Adrenal gland (tissue), 12 donors: Measurements from ENCODE around the gene ABCG1. TPM values are rescaled to one million over a fixed set of nuclear protein-coding genes. Genes with fewer than 3 reads are reported as not detected.

Experiments
- DNase-seq, 7 donors: peaks; one replicate each; pipeline ENCODE4 v3.0.0-alpha.2; 2019 to 2020
- H3K27ac ChIP-seq, 5 donors: fragments of 200-600 bp; sonication (generic) in 4 of 5; 1 replicate in 3 of 5; 2 replicates in 2 of 5; pipeline versions ENCODE4 v1.5.1 to v1.8.0; 2016 to 2020; ENCODE audit warnings: mild to moderate bottlenecking in 1 of 5
- H3K27me3 ChIP-seq: fragments of 200-600 bp; 2 replicates; pipeline ENCODE4 v1.8.0; 2021
- H3K36me3 ChIP-seq, 2 donors: fragments of 200-600 bp; replicated peaks in 1 of 2; 1 replicate in 1 of 2; 2 replicates in 1 of 2; pipeline versions ENCODE4 v1.5.1 to v1.8.0; 2018 to 2022
- H3K4me1 ChIP-seq, 2 donors: fragments of 200-600 bp; replicated peaks in 1 of 2; 1 replicate in 1 of 2; 2 replicates in 1 of 2; pipeline versions ENCODE4 v1.5.1 to v1.8.0; 2018 to 2021
- H3K4me3 ChIP-seq, 4 donors: fragments of 200-600 bp; sonication (generic) in 3 of 4; one replicate each; pipeline ENCODE4 v1.5.1; 2016 to 2018
- H3K9me3 ChIP-seq, 3 donors: fragments of 200-600 bp; sonication (generic) in 1 of 3; replicated peaks in 1 of 3; 1 replicate in 2 of 3; 2 replicates in 1 of 3; pipeline versions ENCODE4 v1.5.1 to v1.8.0; 2016 to 2021
- POLR2A ChIP-seq, 2 donors: fragments of 450-650 bp; IDR thresholded peaks; one replicate each; pipeline ENCODE4 v1.6.1; 2017; ENCODE audit warnings: antibody characterized with exemption in 2 of 2, mild to moderate bottlenecking in 2 of 2, moderate library complexity in 1 of 2
- WGBS, 4 donors: extraction: QIAGEN DNeasy Blood & Tissue Kit in 2 of 4; methylation state at CpG; one replicate each; pipeline versions ENCODE4 v1.1.5 to v1.1.7; 2013 to 2017; 5-methylcytosine and 5-hydroxymethylcytosine counted together
- intact Hi-C, 2 donors: fragments of 100-400 bp; cut with DNase I; formaldehyde crosslinking; loops; one replicate each; pipeline versions ENCODE4 v1.14.1 to v1.15.0; 2022 to 2023
- polyA plus RNA-seq, 3 donors: library from polyadenylated mRNA; stranded (reverse); fragments of 200-250 nt in 2 of 3; fragments of 350-450 nt in 1 of 3; fragmentation: Illumina TruSeq in 1 of 3; extraction: RNeasy Lipid Tissue Mini Kit (QIAGEN cat#74804) in 1 of 3; gene quantifications; one replicate each; pipeline ENCODE4 v1.2.3, GENCODE V29; 2013 to 2014
- total RNA-seq, 9 donors: library from RNA; depleted of rRNA in 4 of 9; stranded (reverse); fragments of >200 nt in 4 of 9; fragments of 120-200 nt in 1 of 9; fragmentation: NEBNext Ultra II Directional in 1 of 9; extraction: Animal tissue kit (Norgen Biotek cat#: 25700) in 1 of 9; gene quantifications; one replicate each; pipeline versions ENCODE4 v1.1.0 to v1.2.4, GENCODE V29; 2013 to 2023
- TF ChIP-seq, protein P1 (sequence below), 6 experiments: fragments of 450-650 bp in 4 of 6; fragments of 200-600 bp in 2 of 6; sonication (generic) in 1 of 6; IDR thresholded peaks; 1 replicate in 5 of 6; 2 replicates in 1 of 6; pipeline versions ENCODE4 v1.5.1 to v1.8.0; 2016 to 2021; ENCODE audit warnings: antibody characterized with exemption in 6 of 6, mild to moderate bottlenecking in 2 of 6, moderate library complexity in 1 of 6
- donor health status: healthy with polysubstance abuse.
- donor health status: Bipolar disorder and iron deficiency.
- donor health status: DM: yes; HTN: yes; CAD: no.
- donor health status: DM: no; HTN: no; CAD: no.
- donor health status: DM: no; HTN: no; CAD: no.
- donor health status: DM: yes; HTN: yes; CAD: no.

The ABCG1 gene
- total and polyA plus RNA-seq, 12 donors: 23.2 to 136 (median 67.9) TPM

DNA sequence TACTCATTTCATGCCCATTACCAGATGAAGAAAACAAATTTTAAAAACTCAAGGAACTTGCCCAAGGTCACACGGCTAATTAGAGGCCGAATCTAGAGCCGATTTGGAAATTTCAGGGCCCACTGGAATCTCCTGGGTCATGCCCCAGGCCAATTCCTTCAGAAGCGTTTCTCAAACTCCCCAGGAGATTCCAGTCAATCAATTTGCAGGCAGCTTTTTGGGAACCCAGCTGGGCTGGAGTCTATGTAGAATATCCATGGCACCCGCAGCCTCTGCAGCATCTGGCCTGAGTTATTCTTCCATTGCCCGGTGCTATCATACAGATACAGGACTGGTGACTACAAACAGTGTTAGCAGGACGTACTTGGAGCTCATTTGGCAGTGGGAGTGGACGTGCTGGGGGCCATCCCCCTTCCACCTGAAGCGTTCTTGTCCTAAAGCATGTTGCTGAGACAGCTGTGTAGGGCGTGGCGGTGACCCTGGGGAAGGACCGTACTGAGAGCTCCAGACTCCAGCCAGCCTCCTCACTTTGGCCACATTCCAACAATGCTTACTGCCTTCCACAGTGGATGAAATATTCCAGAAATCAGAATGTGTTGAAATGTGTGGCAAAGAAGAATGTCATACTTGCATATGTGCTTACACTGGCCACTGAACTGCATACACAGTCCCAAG, 38.3 kb downstream of the ABCG1 start:
- Histone ChIP-seq H3K4me1 (peaks cover 10 to 38% of the 10 kb centered on the region in 2 donors), H3K27ac (no peak overlapping the region), H3K36me3 (no peaks in the 10 kb centered on the region), H3K27me3 (no peaks in the 10 kb centered on the region), H3K4me3 (no peak overlapping the region), H3K9me3 (no peaks in the 10 kb centered on the region)
- 38 to 70% (median 60%) methylated on average over 5 to 12 of the region's 12 CpGs for WGBS, 4 donors
- TF ChIP-seq, protein P1, sequence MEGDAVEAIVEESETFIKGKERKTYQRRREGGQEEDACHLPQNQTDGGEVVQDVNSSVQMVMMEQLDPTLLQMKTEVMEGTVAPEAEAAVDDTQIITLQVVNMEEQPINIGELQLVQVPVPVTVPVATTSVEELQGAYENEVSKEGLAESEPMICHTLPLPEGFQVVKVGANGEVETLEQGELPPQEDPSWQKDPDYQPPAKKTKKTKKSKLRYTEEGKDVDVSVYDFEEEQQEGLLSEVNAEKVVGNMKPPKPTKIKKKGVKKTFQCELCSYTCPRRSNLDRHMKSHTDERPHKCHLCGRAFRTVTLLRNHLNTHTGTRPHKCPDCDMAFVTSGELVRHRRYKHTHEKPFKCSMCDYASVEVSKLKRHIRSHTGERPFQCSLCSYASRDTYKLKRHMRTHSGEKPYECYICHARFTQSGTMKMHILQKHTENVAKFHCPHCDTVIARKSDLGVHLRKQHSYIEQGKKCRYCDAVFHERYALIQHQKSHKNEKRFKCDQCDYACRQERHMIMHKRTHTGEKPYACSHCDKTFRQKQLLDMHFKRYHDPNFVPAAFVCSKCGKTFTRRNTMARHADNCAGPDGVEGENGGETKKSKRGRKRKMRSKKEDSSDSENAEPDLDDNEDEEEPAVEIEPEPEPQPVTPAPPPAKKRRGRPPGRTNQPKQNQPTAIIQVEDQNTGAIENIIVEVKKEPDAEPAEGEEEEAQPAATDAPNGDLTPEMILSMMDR (IDR thresholded peaks at IDR 0.05): no peak
- TF ChIP-seq POLR2A (IDR thresholded peaks at IDR 0.05): no peak
- DNase-seq: peak in 1 of 7 donors; percentile 41
- intact Hi-C loops: loop anchor here (5.0 to 10.0 kb wide), 3 partner anchors 40 to 112 kb away; partner anchors contain the start of gene ABCG1 (in 1 of the 2)

DNA sequence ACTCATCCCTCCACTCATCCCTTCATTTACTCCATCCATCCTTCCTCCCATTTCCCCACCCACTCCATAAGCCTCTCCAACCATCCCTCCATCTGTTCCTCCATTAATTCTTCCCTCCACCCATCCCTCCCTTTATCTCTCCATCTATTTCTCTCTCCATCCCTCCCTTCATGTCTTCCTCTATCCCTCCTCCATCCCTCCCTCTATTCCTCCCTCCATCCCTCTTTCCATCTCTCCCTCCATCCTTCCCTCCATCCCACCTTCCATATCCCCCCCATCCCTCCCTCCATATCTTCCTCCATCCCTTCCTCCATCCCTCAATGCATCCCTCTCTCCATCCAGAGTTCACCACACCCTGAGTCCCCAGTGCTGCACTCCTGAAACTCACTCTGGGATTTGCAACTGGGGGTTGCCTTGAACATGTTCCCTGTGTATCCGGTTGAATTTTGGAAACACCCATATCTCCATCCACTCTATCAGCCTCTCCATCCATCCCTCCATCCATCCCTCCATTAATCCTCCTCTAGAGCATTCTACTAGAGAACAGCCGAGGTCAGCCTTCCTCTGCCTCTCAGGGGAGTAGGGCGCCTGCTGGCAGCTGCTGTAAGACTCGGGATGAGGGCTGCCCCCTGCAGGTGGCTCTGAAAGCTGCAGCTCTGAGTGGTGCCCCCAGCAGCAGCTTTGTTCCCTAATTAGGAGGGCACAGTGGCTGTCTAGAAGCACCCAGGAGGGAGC, 39.4 kb downstream of the ABCG1 start:
- Histone ChIP-seq H3K4me3 (no peak overlapping the region), H3K9me3 (no peaks in the 10 kb centered on the region), H3K27ac (peak overlapping the region in 1 of 5 donors; percentile 48), H3K27me3 (no peaks in the 10 kb centered on the region), H3K36me3 (no peaks in the 10 kb centered on the region), H3K4me1 (peaks cover 21 to 48% of the 10 kb centered on the region in 2 donors)
- WGBS, 4 donors: 22 to 33% (median 27%) methylated on average over 4 of the region's 4 CpGs
- intact Hi-C loops: loop anchor here (5.0 to 10.0 kb wide), 3 partner anchors 41 to 114 kb away; partner anchors contain the start of gene ABCG1 (in 1 of the 2)
- no peak for TF ChIP-seq POLR2A (IDR thresholded peaks at IDR 0.05)
- TF ChIP-seq, protein P1 (IDR thresholded peaks at IDR 0.05): peak; percentile 52 to 81 (median 67)
- DNase-seq: peak; percentile 57 to 86 (median 76)

DNA sequence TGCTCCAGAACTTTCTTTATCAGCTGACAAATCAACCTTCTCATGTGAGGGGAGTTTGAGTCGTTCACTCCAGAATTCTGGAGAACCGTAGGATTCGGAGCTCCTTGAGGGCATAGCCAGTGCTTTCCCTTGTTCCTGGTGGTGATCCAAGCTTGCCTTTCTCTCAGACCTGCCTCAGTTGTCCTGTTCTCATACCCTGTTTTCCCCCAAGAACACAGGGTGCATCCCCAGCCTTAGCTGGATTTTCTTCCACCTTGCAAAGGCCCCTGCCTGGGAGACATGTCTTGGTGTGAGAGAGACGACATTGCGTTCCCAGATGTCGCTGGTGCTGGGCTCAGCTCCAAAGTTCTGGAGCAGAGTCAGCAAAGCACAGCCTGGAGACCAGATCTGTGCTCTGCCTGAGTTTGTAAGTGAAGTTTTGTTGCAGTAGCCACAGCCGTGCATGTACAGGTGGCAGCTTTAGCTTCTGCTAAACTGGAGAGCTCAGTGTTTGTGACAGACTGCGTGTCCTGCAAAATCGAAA, 40.0 kb downstream of the ABCG1 start:
- peak overlapping the region in 1 of 5 donors; percentile 48 for H3K27ac ChIP-seq
- intact Hi-C loops: loop anchor here (5.0 to 10.0 kb wide), 3 partner anchors 42 to 114 kb away; partner anchors contain the start of gene ABCG1 (in 1 of the 2)
- DNase-seq: peak in 4 of 7 donors; percentile 52 to 83 (median 64)
- H3K36me3 ChIP-seq: no peaks in the 10 kb centered on the region
- 53 to 61% (median 58%) methylated on average over 9 of the region's 9 CpGs for whole genome bisulfite sequencing, 4 donors
- H3K27me3 ChIP-seq: no peaks in the 10 kb centered on the region
- no peaks in the 10 kb centered on the region for H3K9me3 ChIP-seq
- TF ChIP-seq, protein P1 (IDR thresholded peaks at IDR 0.05): peak in 1 of 6 experiments; percentile 23
- TF ChIP-seq POLR2A (IDR thresholded peaks at IDR 0.05): no peak
- H3K4me3 ChIP-seq: no peak overlapping the region
- peaks cover 26 to 54% of the 10 kb centered on the region in 2 donors for H3K4me1 ChIP-seq

DNA sequence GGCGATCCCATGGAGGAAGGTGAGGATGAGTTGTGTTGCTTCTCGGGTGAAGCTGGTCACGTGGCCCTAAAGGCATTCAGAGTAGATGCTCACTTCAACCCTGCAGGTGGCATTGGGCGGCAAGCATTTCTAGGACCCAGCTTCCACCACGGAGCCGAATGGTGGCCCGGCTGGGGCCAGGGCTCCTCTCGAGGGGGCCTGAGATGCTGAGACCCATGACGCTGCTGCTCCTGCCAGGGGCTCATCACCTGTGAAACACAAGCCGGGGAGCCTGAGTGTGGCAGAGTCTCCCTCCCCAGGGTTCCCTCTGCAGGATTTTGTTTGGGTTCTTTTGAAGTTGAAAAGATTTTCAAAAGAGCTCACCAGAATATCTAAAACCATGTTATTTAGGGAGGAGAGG, 41.2 kb downstream of the ABCG1 start:
- Histone ChIP-seq H3K36me3 (no peaks in the 10 kb centered on the region), H3K9me3 (no peaks in the 10 kb centered on the region), H3K4me1 (peaks cover 34 to 54% of the 10 kb centered on the region in 2 donors), H3K27ac (peak overlapping the region in 1 of 5 donors; percentile 19), H3K27me3 (no peaks in the 10 kb centered on the region), H3K4me3 (no peak overlapping the region)
- intact Hi-C loops: no loop called here
- DNase-seq: no peak
- 91 to 92% (median 92%) methylated on average over 5 to 10 of the region's 10 CpGs for WGBS, 4 donors
- TF ChIP-seq, protein P1 (IDR thresholded peaks at IDR 0.05): no peak
- no peak for TF ChIP-seq POLR2A (IDR thresholded peaks at IDR 0.05)
